ENCODE data around the gene EPHA10.

Gene EPHA10

GRCh38 chr1:37714226-37714625, 50.7 kb downstream of the EPHA10 start:
- TF ChIP-seq EZH2phosphoT487 (conservative IDR thresholded peaks at IDR 0.05; ENCODE audit: low read length) = no peak
- no peak for TF ChIP-seq CTCF (IDR thresholded peaks at IDR 0.05; ENCODE audit: insufficient read depth, low read length, poor library complexity, severe bottlenecking)
- no peak overlapping the region for H3K4me3 ChIP-seq (ENCODE audit: insufficient read depth, low read length, poor library complexity, severe bottlenecking)
- no peak overlapping the region for H3K9ac ChIP-seq (ENCODE audit: low read length)
- 0 out of 2 replicates have a peak, but pooled peaks cover 3% of the 10 kb centered on the region for H3F3A ChIP-seq (ENCODE audit: insufficient read depth)
- H2AFZ ChIP-seq (ENCODE audit: low read depth, low read length, severe bottlenecking) = no peak overlapping the region
- no peaks in the 10 kb centered on the region for H3K27me3 ChIP-seq (ENCODE audit: low read length)
- H3K79me2 ChIP-seq (ENCODE audit: insufficient read depth, low read length) = no peaks in the 10 kb centered on the region
- H3K27ac ChIP-seq (ENCODE audit: low read depth, low read length) = no peak overlapping the region
- no peaks in the 10 kb centered on the region for H3K9me2 ChIP-seq (replicated peaks; ENCODE audit: insufficient read depth, low read length)
- no peak overlapping the region for H3K4me2 ChIP-seq (ENCODE audit: low read depth, low read length, poor library complexity, severe bottlenecking)
- no peaks in the 10 kb centered on the region for H3K36me3 ChIP-seq (ENCODE audit: low read length)
- no peaks in the 10 kb centered on the region for H4K20me1 ChIP-seq (ENCODE audit: low read depth, low read length)
- H3K9me3 ChIP-seq (ENCODE audit: insufficient read depth, low read length) = no peaks in the 10 kb centered on the region

GRCh38 chr1:37708471-37708870, 56.4 kb downstream of the EPHA10 start:
- Histone ChIP-seq H3K4me3 (ENCODE audit: insufficient read depth, low read length, poor library complexity, severe bottlenecking) (no peak overlapping the region), H3K9ac (ENCODE audit: low read length) (no peak overlapping the region), H3K4me2 (ENCODE audit: low read depth, low read length, poor library complexity, severe bottlenecking) (no peak overlapping the region), H3K27me3 (ENCODE audit: low read length) (no peaks in the 10 kb centered on the region), H2AFZ (ENCODE audit: low read depth, low read length, severe bottlenecking) (no peak overlapping the region), H3K9me2 (replicated peaks; ENCODE audit: insufficient read depth, low read length) (no peaks in the 10 kb centered on the region), H4K20me1 (ENCODE audit: low read depth, low read length) (no peaks in the 10 kb centered on the region), H3F3A (ENCODE audit: insufficient read depth) (peaks cover 7% of the 10 kb centered on the region; the same call in 1 of the 2 replicates), H3K79me2 (ENCODE audit: insufficient read depth, low read length) (no peaks in the 10 kb centered on the region), H3K9me3 (ENCODE audit: insufficient read depth, low read length) (no peaks in the 10 kb centered on the region), H3K27ac (ENCODE audit: low read depth, low read length) (no peak overlapping the region), H3K36me3 (ENCODE audit: low read length) (peaks cover 20% of the 10 kb centered on the region)
- TF ChIP-seq EZH2phosphoT487 (conservative IDR thresholded peaks at IDR 0.05; ENCODE audit: low read length) (no peak), CTCF (IDR thresholded peaks at IDR 0.05; ENCODE audit: insufficient read depth, low read length, poor library complexity, severe bottlenecking) (no peak)

- Histone ChIP-seq H2AFZ (ENCODE audit: low read depth, low read length, severe bottlenecking) (no peak overlapping the region), H3K36me3 (ENCODE audit: low read length) (peaks cover 30% of the 10 kb centered on the region), H3K9me2 (replicated peaks; ENCODE audit: insufficient read depth, low read length) (no peaks in the 10 kb centered on the region), H3K4me3 (ENCODE audit: insufficient read depth, low read length, poor library complexity, severe bottlenecking) (no peak overlapping the region), H3K79me2 (ENCODE audit: insufficient read depth, low read length) (no peaks in the 10 kb centered on the region), H3K27ac (ENCODE audit: low read depth, low read length) (no peak overlapping the region), H3K4me2 (ENCODE audit: low read depth, low read length, poor library complexity, severe bottlenecking) (no peak overlapping the region), H3K9ac (ENCODE audit: low read length) (no peak overlapping the region), H3K27me3 (ENCODE audit: low read length) (no peaks in the 10 kb centered on the region), H4K20me1 (ENCODE audit: low read depth, low read length) (no peaks in the 10 kb centered on the region), H3K9me3 (ENCODE audit: insufficient read depth, low read length) (no peaks in the 10 kb centered on the region), H3F3A (ENCODE audit: insufficient read depth) (peaks cover 4% of the 10 kb centered on the region; the same call in 1 of the 2 replicates)
- no peak for TF ChIP-seq CTCF (IDR thresholded peaks at IDR 0.05; ENCODE audit: insufficient read depth, low read length, poor library complexity, severe bottlenecking)
These were observed 59.5 kb downstream of the EPHA10 start for GRCh38 chr1:37705399-37705798.

All from SU-DHL-6 (cell line).